ENCODE data around the gene NAALADL1. TPM values are rescaled to one million over a fixed set of nuclear protein-coding genes. Genes with fewer than 3 reads are reported as not detected.
A peak's percentile ranks its signal among the peaks of the same experiment; 100 is the strongest.

The NAALADL1 gene
- total RNA-seq, 1 donor from 2014 or later, result 16.6 TPM

- FAIRE-seq (peak; percentile 47), DNase-seq (ENCODE audit: low read depth) (no peak)
- Histone ChIP-seq H3K36me3 (ENCODE audit: control insufficient read depth, insufficient read depth, low read length) (peaks cover 4% of the 10 kb centered on the region), H3K4me3 (ENCODE audit: low read depth, low read length) (no peak overlapping the region), H3K27me3 (ENCODE audit: control insufficient read depth, insufficient read depth, low read length) (no peaks in the 10 kb centered on the region)
- TF ChIP-seq CTCF (IDR thresholded peaks at IDR 0.05; ENCODE audit: insufficient read depth, low read length, severe bottlenecking), result no peak
These were observed 44.1 kb upstream of the NAALADL1 start for GRCh38 chr11:65102142-65103095.

- no peak for FAIRE-seq
- Histone ChIP-seq H3K4me3 (ENCODE audit: low read depth, low read length) (no peak overlapping the region), H3K36me3 (ENCODE audit: control insufficient read depth, insufficient read depth, low read length) (peaks cover 4% of the 10 kb centered on the region), H3K27me3 (ENCODE audit: control insufficient read depth, insufficient read depth, low read length) (no peaks in the 10 kb centered on the region)
- TF ChIP-seq CTCF (IDR thresholded peaks at IDR 0.05; ENCODE audit: insufficient read depth, low read length, severe bottlenecking), result no peak
- no peak for DNase-seq (ENCODE audit: low read depth)
These were observed 42.5 kb upstream of the NAALADL1 start for GRCh38 chr11:65100674-65101350.

GRCh38 chr11:65096926-65097325 is 38.6 kb upstream of the NAALADL1 start:
- no peak for TF ChIP-seq CTCF (IDR thresholded peaks at IDR 0.05; ENCODE audit: insufficient read depth, low read length, severe bottlenecking)
- FAIRE-seq, result no peak
- H3K36me3 ChIP-seq (ENCODE audit: control insufficient read depth, insufficient read depth, low read length), result peaks cover 4% of the 10 kb centered on the region
- no peaks in the 10 kb centered on the region for H3K27me3 ChIP-seq (ENCODE audit: control insufficient read depth, insufficient read depth, low read length)
- peak overlapping the region; percentile 73 for H3K4me3 ChIP-seq (ENCODE audit: low read depth, low read length)
- DNase-seq (ENCODE audit: low read depth), result no peak

GRCh38 chr11:65095974-65096806 is 37.8 kb upstream of the NAALADL1 start, which contains the start of gene VPS51:
Gene VPS51, plus strand, starts transcription at chr11:65096214. Its CDS starts 37 bp downstream, at chr11:65096251.
- no peaks in the 10 kb centered on the region for H3K27me3 ChIP-seq (ENCODE audit: control insufficient read depth, insufficient read depth, low read length)
- peak within 1 kb of the TSS; percentile 73 for H3K4me3 ChIP-seq (ENCODE audit: low read depth, low read length)
- DNase-seq (ENCODE audit: low read depth), result peak; percentile 79
- no peak for TF ChIP-seq CTCF (IDR thresholded peaks at IDR 0.05; ENCODE audit: insufficient read depth, low read length, severe bottlenecking)
- H3K36me3 ChIP-seq (ENCODE audit: control insufficient read depth, insufficient read depth, low read length), result peaks cover 4% of the 10 kb centered on the region
- FAIRE-seq, result no peak

- DNase-seq (ENCODE audit: low read depth), result no peak
- H3K27me3 ChIP-seq (ENCODE audit: control insufficient read depth, insufficient read depth, low read length), result no peaks in the 10 kb centered on the region
- H3K4me3 ChIP-seq (ENCODE audit: low read depth, low read length), result peak overlapping the region; percentile 73
- H3K36me3 ChIP-seq (ENCODE audit: control insufficient read depth, insufficient read depth, low read length), result peaks cover 4% of the 10 kb centered on the region
- no peak for FAIRE-seq
- no peak for TF ChIP-seq CTCF (IDR thresholded peaks at IDR 0.05; ENCODE audit: insufficient read depth, low read length, severe bottlenecking)
These were observed 37.1 kb upstream of the NAALADL1 start for GRCh38 chr11:65095427-65095826.

Measured in bronchial epithelial cell (primary cell).